Keratinocyte (primary cell): ENCODE measurements around the gene GARS1. TPM values are rescaled to one million over a fixed set of nuclear protein-coding genes. Genes with fewer than 3 reads are reported as not detected.

Experiments used
- DNase-seq: peaks from one replicate; pipeline ENCODE4 v3.0.0-alpha.2; 2011; ENCODE audit warnings: low read depth, missing footprints, low spot score
- FAIRE-seq: peaks from 2 replicates; lab custom pipeline; 2011; peaks lifted over from hg19 to GRCh38; lab: Jason Lieb, UNC
- H2AFZ ChIP-seq: 2 replicates; pipeline ENCODE4 v1.6.0; 2012; ENCODE audit warnings: low read length, control low read depth, inconsistent platforms; ENCODE audit not compliant: control insufficient read depth
- H3K27ac ChIP-seq: 2 replicates; pipeline ENCODE4 v1.5.1; 2011; ENCODE audit warnings: low read length; ENCODE audit not compliant: control insufficient read depth, insufficient read depth
- H3K27me3 ChIP-seq: 3 replicates; pipeline ENCODE4 v1.6.0; 2011; ENCODE audit warnings: low read length; ENCODE audit not compliant: control insufficient read depth, insufficient read depth; ENCODE audit errors: extremely low read depth
- H3K36me3 ChIP-seq, 2 experiments: 2 replicates in 1 of 2; 3 replicates in 1 of 2; pipeline ENCODE4 v1.5.1; 2011; ENCODE audit warnings: low read length in 2 of 2, mild to moderate bottlenecking in 1 of 2; ENCODE audit not compliant: control insufficient read depth in 2 of 2, insufficient read depth in 2 of 2; ENCODE audit errors: extremely low read depth in 1 of 2
- H3K4me1 ChIP-seq: 3 replicates; pipeline ENCODE4 v1.5.1; 2011; ENCODE audit warnings: low read length; ENCODE audit not compliant: control insufficient read depth, insufficient read depth; ENCODE audit errors: extremely low read depth
- H3K4me2 ChIP-seq: 3 replicates; pipeline ENCODE4 v1.6.0; 2011; ENCODE audit warnings: low read depth, low read length; ENCODE audit not compliant: control insufficient read depth, insufficient read depth; ENCODE audit errors: extremely low read depth
- H3K4me3 ChIP-seq, 3 experiments: fragments of 200-600 bp in 1 of 3; sonication (generic) in 1 of 3; 2 replicates in 2 of 3; 3 replicates in 1 of 3; pipeline ENCODE4 v1.5.1; 2011 to 2016; ENCODE audit warnings: low read length in 3 of 3, mild to moderate bottlenecking in 3 of 3, control low read depth in 2 of 3, inconsistent platforms in 1 of 3, low read depth in 1 of 3, mixed read lengths in 1 of 3, mixed run types in 1 of 3, moderate library complexity in 1 of 3; ENCODE audit not compliant: control insufficient read depth in 2 of 3, insufficient read depth in 2 of 3; ENCODE audit errors: extremely low read depth in 1 of 3
- H3K79me2 ChIP-seq: 2 replicates; pipeline ENCODE4 v1.6.0; 2012; ENCODE audit warnings: low read length; ENCODE audit not compliant: control insufficient read depth, insufficient read depth
- H3K9ac ChIP-seq: 3 replicates; pipeline ENCODE4 v1.6.0; 2011; ENCODE audit warnings: low read length; ENCODE audit not compliant: control insufficient read depth, insufficient read depth; ENCODE audit errors: extremely low read depth
- H3K9me1 ChIP-seq: 3 replicates; pipeline ENCODE4 v1.6.0; 2011; ENCODE audit warnings: low read length; ENCODE audit not compliant: control insufficient read depth, insufficient read depth; ENCODE audit errors: extremely low read depth
- H3K9me3 ChIP-seq: 2 replicates; pipeline ENCODE4 v1.5.1; 2012; ENCODE audit warnings: low read depth, low read length; ENCODE audit not compliant: control insufficient read depth
- H4K20me1 ChIP-seq: 3 replicates; pipeline ENCODE4 v1.6.0; 2011; ENCODE audit warnings: low read length; ENCODE audit not compliant: control insufficient read depth, insufficient read depth; ENCODE audit errors: extremely low read depth
- EZH2 ChIP-seq: IDR thresholded peaks from one replicate; pipeline ENCODE4 v1.6.1; 2012; ENCODE audit warnings: inconsistent platforms, mild to moderate bottlenecking, low read length, moderate library complexity
- dilution Hi-C: fragments of 300-500 bp; cut with MboI; formaldehyde crosslinking; loops from one replicate; pipeline ENCODE4 v1.7.0; 2020; ENCODE audit warnings: low sequenced_read_pairs; ENCODE audit not compliant: extremely low pct_ligation_motif_present
- polyA plus RNA-seq, 5 experiments: library from polyadenylated mRNA; depleted of rRNA in 3 of 5; stranded (reverse) in 3 of 5; stranded (forward) in 1 of 5; unstranded in 1 of 5; fragments of >200 nt; gene quantifications; 1 replicate in 1 of 5; 2 replicates in 3 of 5; 3 replicates in 1 of 5; pipeline versions ENCODE4 v1.2.1 to v1.2.3, GENCODE V29; 2011 to 2012; ENCODE audit warnings: missing spikeins in 2 of 5, low read depth in 1 of 5, low replicate concordance in 1 of 5
- TF ChIP-seq, protein P1 (sequence below), 3 experiments: IDR thresholded peaks in 1 of 3; conservative IDR thresholded peaks in 1 of 3; optimal IDR thresholded peaks in 1 of 3; 2 replicates in 2 of 3; 3 replicates in 1 of 3; pipeline versions ENCODE3 to v1.5.1; 2011; ENCODE audit warnings: low read length in 3 of 3, mild to moderate bottlenecking in 3 of 3, moderate library complexity in 2 of 3, control low read depth in 1 of 3, inconsistent platforms in 1 of 3; ENCODE audit not compliant: insufficient read depth in 2 of 3; ENCODE audit errors: extremely low read depth in 1 of 3

Gene GARS1
- polyA plus RNA-seq, 1 donor (not counting 4 experiments of a cell fraction or from before 2014, with no cell fraction given) = 411 TPM

DNA sequence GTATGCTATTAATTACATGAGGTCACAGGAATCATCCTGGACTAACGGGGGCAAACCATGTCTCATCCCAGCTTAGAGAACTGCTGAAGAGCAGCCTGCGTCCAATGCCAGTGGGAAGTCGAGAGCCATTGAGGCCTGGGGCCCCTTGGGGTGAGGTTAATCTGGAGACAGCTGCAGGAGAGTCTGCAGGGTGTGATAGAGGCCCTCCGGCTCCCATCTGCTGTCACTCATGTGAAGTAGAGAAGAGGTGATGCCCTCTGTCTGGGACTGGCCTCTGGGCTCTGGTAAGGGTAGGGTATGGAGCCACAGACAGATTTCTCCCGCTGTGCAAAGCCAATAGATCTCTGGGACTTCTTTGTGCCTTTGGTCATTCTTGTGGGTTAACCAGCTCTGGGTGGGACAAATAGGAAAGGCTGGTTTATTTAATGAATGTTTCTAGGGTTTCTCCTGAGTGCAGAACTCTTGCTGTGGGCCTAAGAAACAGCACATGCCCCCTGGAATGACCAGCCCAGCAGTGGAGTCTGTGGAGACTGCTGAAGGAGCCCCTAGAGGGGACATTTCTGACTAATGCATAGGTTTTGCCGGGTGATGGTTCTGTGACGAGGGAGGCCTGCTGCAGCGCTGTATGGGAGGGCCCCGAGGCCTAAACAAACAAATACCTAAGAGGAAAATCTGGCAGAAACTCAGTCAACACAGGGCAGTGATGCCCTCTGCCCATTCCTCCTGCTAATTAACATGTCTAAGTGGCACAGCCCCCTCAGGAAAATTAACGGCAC, 53.1 kb downstream of the GARS1 start:
- Histone ChIP-seq H3K4me3 (no peak overlapping the region), H3K4me1 (no peaks in the 10 kb centered on the region), H3K79me2 (no peaks in the 10 kb centered on the region), H3K9me1 (no peaks in the 10 kb centered on the region), H3K27ac (no peak overlapping the region), H4K20me1 (no peaks in the 10 kb centered on the region), H3K9ac (no peak overlapping the region), H3K27me3 (no peaks in the 10 kb centered on the region), H3K36me3 (peaks cover 2 to 13% of the 10 kb centered on the region in 2 experiments), H3K4me2 (no peak overlapping the region), H2AFZ (no peak overlapping the region), H3K9me3 (no peaks in the 10 kb centered on the region)
- dilution Hi-C loops = loop anchor here (25.0 kb wide), 1 partner anchor 90 kb away; no protein-coding TSS in a partner anchor
- no peak for DNase-seq
- no peak for FAIRE-seq
- TF ChIP-seq, protein P1, sequence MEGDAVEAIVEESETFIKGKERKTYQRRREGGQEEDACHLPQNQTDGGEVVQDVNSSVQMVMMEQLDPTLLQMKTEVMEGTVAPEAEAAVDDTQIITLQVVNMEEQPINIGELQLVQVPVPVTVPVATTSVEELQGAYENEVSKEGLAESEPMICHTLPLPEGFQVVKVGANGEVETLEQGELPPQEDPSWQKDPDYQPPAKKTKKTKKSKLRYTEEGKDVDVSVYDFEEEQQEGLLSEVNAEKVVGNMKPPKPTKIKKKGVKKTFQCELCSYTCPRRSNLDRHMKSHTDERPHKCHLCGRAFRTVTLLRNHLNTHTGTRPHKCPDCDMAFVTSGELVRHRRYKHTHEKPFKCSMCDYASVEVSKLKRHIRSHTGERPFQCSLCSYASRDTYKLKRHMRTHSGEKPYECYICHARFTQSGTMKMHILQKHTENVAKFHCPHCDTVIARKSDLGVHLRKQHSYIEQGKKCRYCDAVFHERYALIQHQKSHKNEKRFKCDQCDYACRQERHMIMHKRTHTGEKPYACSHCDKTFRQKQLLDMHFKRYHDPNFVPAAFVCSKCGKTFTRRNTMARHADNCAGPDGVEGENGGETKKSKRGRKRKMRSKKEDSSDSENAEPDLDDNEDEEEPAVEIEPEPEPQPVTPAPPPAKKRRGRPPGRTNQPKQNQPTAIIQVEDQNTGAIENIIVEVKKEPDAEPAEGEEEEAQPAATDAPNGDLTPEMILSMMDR (optimal IDR thresholded peaks at IDR 0.05 in 1 of 3, IDR thresholded peaks at IDR 0.05 in 1 of 3, conservative IDR thresholded peaks at IDR 0.05 in 1 of 3; ENCODE audit: extremely low read depth in 1 of 3, insufficient read depth in 2 of 3, low read length in 3 of 3) = no peak
- TF ChIP-seq EZH2 = no peak

- no peak for FAIRE-seq
These were observed 54.3 kb downstream of the GARS1 start for GRCh38 chr7:30648744-30649540.

More at GRCh38 chr7:30648744-30649540, 54.3 kb downstream of the GARS1 start:
- Histone ChIP-seq H3K79me2 (no peaks in the 10 kb centered on the region), H3K4me1 (no peaks in the 10 kb centered on the region), H3K27ac (no peak overlapping the region), H3K36me3 (peaks cover 2 to 13% of the 10 kb centered on the region in 2 experiments), H3K4me2 (no peak overlapping the region), H2AFZ (no peak overlapping the region), H3K9me1 (no peaks in the 10 kb centered on the region), H3K9me3 (no peaks in the 10 kb centered on the region), H3K9ac (no peak overlapping the region), H4K20me1 (no peaks in the 10 kb centered on the region), H3K4me3 (no peak overlapping the region), H3K27me3 (no peaks in the 10 kb centered on the region)
- dilution Hi-C loops = loop anchor here (25.0 kb wide), 1 partner anchor 88 kb away; no protein-coding TSS in a partner anchor
- TF ChIP-seq, protein P1 (optimal IDR thresholded peaks at IDR 0.05 in 1 of 3, IDR thresholded peaks at IDR 0.05 in 1 of 3, conservative IDR thresholded peaks at IDR 0.05 in 1 of 3; ENCODE audit: extremely low read depth in 1 of 3, insufficient read depth in 2 of 3, low read length in 3 of 3) = no peak
- no peak for TF ChIP-seq EZH2
- DNase-seq = no peak
